ENCODE results near the gene TAPBPL.

Gene TAPBPL

GRCh38 chr12:6428326-6428725 lies 23.5 kb upstream of the TAPBPL start:
- no peaks in the 10 kb centered on the region for H3K27me3 Mint-ChIP-seq
- no peaks in the 10 kb centered on the region for H3K36me3 Mint-ChIP-seq (ENCODE audit: low read depth)
- peak overlapping the region; percentile 98 for H3K27ac Mint-ChIP-seq
- no peaks in the 10 kb centered on the region for H3K9me3 Mint-ChIP-seq
- peak overlapping the region; percentile 39 for H3K4me3 Mint-ChIP-seq
- peaks cover 89% of the 10 kb centered on the region for H3K4me1 Mint-ChIP-seq (ENCODE audit: low read depth)

- no peaks in the 10 kb centered on the region for H3K36me3 Mint-ChIP-seq (ENCODE audit: low read depth)
- H3K27me3 Mint-ChIP-seq: no peaks in the 10 kb centered on the region
- peak overlapping the region; percentile 90 for H3K27ac Mint-ChIP-seq
- H3K4me3 Mint-ChIP-seq: peak overlapping the region; percentile 21
- H3K4me1 Mint-ChIP-seq (ENCODE audit: low read depth): peaks cover 90% of the 10 kb centered on the region
- H3K9me3 Mint-ChIP-seq: no peaks in the 10 kb centered on the region
These were observed 21.5 kb upstream of the TAPBPL start for GRCh38 chr12:6430124-6430989.

- Mint-ChIP-seq H3K27ac (peak overlapping the region; percentile 83), H3K36me3 (ENCODE audit: low read depth) (no peaks in the 10 kb centered on the region), H3K27me3 (no peaks in the 10 kb centered on the region), H3K9me3 (no peaks in the 10 kb centered on the region), H3K4me3 (no peak overlapping the region), H3K4me1 (ENCODE audit: low read depth) (peaks cover 86% of the 10 kb centered on the region)
These were observed 18.9 kb upstream of the TAPBPL start for GRCh38 chr12:6432991-6433390.

- peak overlapping the region; percentile 65 for H3K4me3 Mint-ChIP-seq
- H3K27me3 Mint-ChIP-seq: no peaks in the 10 kb centered on the region
- H3K36me3 Mint-ChIP-seq (ENCODE audit: low read depth): no peaks in the 10 kb centered on the region
- no peaks in the 10 kb centered on the region for H3K9me3 Mint-ChIP-seq
- peaks cover 91% of the 10 kb centered on the region for H3K4me1 Mint-ChIP-seq (ENCODE audit: low read depth)
- peak overlapping the region; percentile 98 for H3K27ac Mint-ChIP-seq
These were observed 17.4 kb upstream of the TAPBPL start for GRCh38 chr12:6434205-6435140.

- Mint-ChIP-seq H3K4me1 (ENCODE audit: low read depth) (peaks cover 90% of the 10 kb centered on the region), H3K4me3 (peak overlapping the region; percentile 9), H3K27ac (peak overlapping the region; percentile 98), H3K27me3 (no peaks in the 10 kb centered on the region), H3K36me3 (ENCODE audit: low read depth) (peaks cover 7% of the 10 kb centered on the region), H3K9me3 (no peaks in the 10 kb centered on the region)
These were observed 15.7 kb upstream of the TAPBPL start for GRCh38 chr12:6435961-6436715.

- Mint-ChIP-seq H3K4me3 (no peak overlapping the region), H3K4me1 (ENCODE audit: low read depth) (peaks cover 94% of the 10 kb centered on the region), H3K27ac (peak overlapping the region; percentile 93), H3K9me3 (no peaks in the 10 kb centered on the region), H3K36me3 (ENCODE audit: low read depth) (peaks cover 15% of the 10 kb centered on the region), H3K27me3 (no peaks in the 10 kb centered on the region)
These were observed 14.3 kb upstream of the TAPBPL start for GRCh38 chr12:6437586-6437985.

- Mint-ChIP-seq H3K27ac (peak overlapping the region; percentile 82), H3K4me3 (peak overlapping the region; percentile 61), H3K27me3 (no peaks in the 10 kb centered on the region), H3K9me3 (no peaks in the 10 kb centered on the region), H3K36me3 (ENCODE audit: low read depth) (peaks cover 18% of the 10 kb centered on the region), H3K4me1 (ENCODE audit: low read depth) (peaks cover 94% of the 10 kb centered on the region)
These were observed 13.5 kb upstream of the TAPBPL start for GRCh38 chr12:6438345-6438744.

- Mint-ChIP-seq H3K36me3 (ENCODE audit: low read depth) (peaks cover 38% of the 10 kb centered on the region), H3K9me3 (no peaks in the 10 kb centered on the region), H3K4me1 (ENCODE audit: low read depth) (peaks cover 90% of the 10 kb centered on the region), H3K27ac (peak overlapping the region; percentile 100), H3K4me3 (no peak overlapping the region), H3K27me3 (no peaks in the 10 kb centered on the region)
These were observed 11.5 kb upstream of the TAPBPL start for GRCh38 chr12:6440391-6440790.

GRCh38 chr12:6442836-6443235 lies 9.0 kb upstream of the TAPBPL start:
- Mint-ChIP-seq H3K4me1 (ENCODE audit: low read depth) (peaks cover 93% of the 10 kb centered on the region), H3K27me3 (no peaks in the 10 kb centered on the region), H3K9me3 (no peaks in the 10 kb centered on the region), H3K27ac (peak overlapping the region; percentile 100), H3K36me3 (ENCODE audit: low read depth) (peaks cover 63% of the 10 kb centered on the region), H3K4me3 (peak overlapping the region; percentile 100)

GRCh38 chr12:6443361-6443983 lies 8.4 kb upstream of the TAPBPL start:
- peak overlapping the region; percentile 100 for H3K27ac Mint-ChIP-seq
- H3K4me3 Mint-ChIP-seq: peak overlapping the region; percentile 100
- no peaks in the 10 kb centered on the region for H3K27me3 Mint-ChIP-seq
- no peaks in the 10 kb centered on the region for H3K9me3 Mint-ChIP-seq
- peaks cover 94% of the 10 kb centered on the region for H3K4me1 Mint-ChIP-seq (ENCODE audit: low read depth)
- H3K36me3 Mint-ChIP-seq (ENCODE audit: low read depth): peaks cover 68% of the 10 kb centered on the region

GRCh38 chr12:6444031-6444430 lies 7.8 kb upstream of the TAPBPL start:
- Mint-ChIP-seq H3K27ac (peak overlapping the region; percentile 100), H3K36me3 (ENCODE audit: low read depth) (peaks cover 68% of the 10 kb centered on the region), H3K27me3 (no peaks in the 10 kb centered on the region), H3K4me3 (peak overlapping the region; percentile 100), H3K9me3 (no peaks in the 10 kb centered on the region), H3K4me1 (ENCODE audit: low read depth) (peaks cover 88% of the 10 kb centered on the region)

GRCh38 chr12:6444704-6445688 lies 6.8 kb upstream of the TAPBPL start, which contains the start of gene CD27:
CD27 (plus strand) TSS chr12:6444955; CDS start chr12:6445096, 141 bp downstream.
- H3K27ac Mint-ChIP-seq: peak within 1 kb of the TSS; percentile 100
- H3K27me3 Mint-ChIP-seq: no peaks in the 10 kb centered on the region
- peak within 1 kb of the TSS; percentile 100 for H3K4me3 Mint-ChIP-seq
- peaks cover 71% of the 10 kb centered on the region for H3K36me3 Mint-ChIP-seq (ENCODE audit: low read depth)
- no peaks in the 10 kb centered on the region for H3K9me3 Mint-ChIP-seq
- H3K4me1 Mint-ChIP-seq (ENCODE audit: low read depth): peaks cover 81% of the 10 kb centered on the region

All from stimulated activated naive CD8-positive, alpha-beta T cell treated with anti-CD3 and anti-CD28 coated beads, Interleukin-15, Interleukin-2, amounts not matched to agents 100 ng/mL and 50 ng/mL, for 24 hours (primary cell).